HG03135 (cell line): ENCODE measurements around the gene MAPK6.
"Not testable (repeated sequence)": the region's sequence is repeated elsewhere in the genome, so short reads cannot be mapped to it uniquely, and the experiment has no call there.

Experiments
- ATAC-seq: cut with Tn5 transposase; IDR thresholded peaks from one replicate; pipeline ENCODE4 v1.9.1; 2021; ENCODE audit warnings: mild to moderate bottlenecking, moderate library complexity; ENCODE audit not compliant: unreplicated experiment

Gene MAPK6

GRCh38 chr15:52080031-52080430, 61.0 kb downstream of the MAPK6 start:
- no peak for ATAC-seq

- no peak for ATAC-seq
Measured at GRCh38 chr15:52080706-52081392, 61.8 kb downstream of the MAPK6 start.

GRCh38 chr15:52082197-52083036, 63.4 kb downstream of the MAPK6 start:
- peak; percentile 72 for ATAC-seq

- ATAC-seq, result peak; percentile 2
Measured at GRCh38 chr15:52083037-52083359, 64.0 kb downstream of the MAPK6 start.

GRCh38 chr15:52083603-52084002, 64.6 kb downstream of the MAPK6 start:
- no peak for ATAC-seq

- no peak for ATAC-seq
Measured at GRCh38 chr15:52085299-52085698, 66.3 kb downstream of the MAPK6 start.

- ATAC-seq, result no peak
Measured at GRCh38 chr15:52086011-52086786, 67.2 kb downstream of the MAPK6 start.

- ATAC-seq, result no peak
Measured at GRCh38 chr15:52090193-52090592, 71.2 kb downstream of the MAPK6 start.

- ATAC-seq, result no peak
Measured at GRCh38 chr15:52093167-52093538, 74.1 kb downstream of the MAPK6 start.

GRCh38 chr15:52093539-52094510, 74.8 kb downstream of the MAPK6 start:
- ATAC-seq, result no peak

GRCh38 chr15:52094811-52095584, 76.0 kb downstream of the MAPK6 start:
- no peak for ATAC-seq

- no peak for ATAC-seq
Measured at GRCh38 chr15:52095597-52096262, 76.7 kb downstream of the MAPK6 start.

GRCh38 chr15:52096536-52096935, 77.5 kb downstream of the MAPK6 start:
- not testable (repeated sequence) for ATAC-seq

- no peak for ATAC-seq
Measured at GRCh38 chr15:52097180-52097579, 78.2 kb downstream of the MAPK6 start.

GRCh38 chr15:52098323-52098722, 79.3 kb downstream of the MAPK6 start:
- ATAC-seq, result no peak

- ATAC-seq, result no peak
Measured at GRCh38 chr15:52099651-52100272, 80.7 kb downstream of the MAPK6 start.

GRCh38 chr15:52100807-52101442, 81.9 kb downstream of the MAPK6 start:
- no peak for ATAC-seq
